BLaER1 treated with 17β-estradiol and CSF1 and Interleukin-3, amounts not matched to agents 10 nM and 100 nM (cell line): ENCODE results near the gene FCHO2.

ENCODE experiments used
- H3K27ac ChIP-seq, 11 experiments: shearing (Covaris generic); formaldehyde crosslinking; 2 replicates each; pipeline ENCODE4 v1.8.1; 2022
- H3K27me3 ChIP-seq, 11 experiments: shearing (Covaris generic); formaldehyde crosslinking; 2 replicates each; pipeline ENCODE4 v1.8.1; 2022
- H3K36me3 ChIP-seq, 11 experiments: shearing (Covaris generic); formaldehyde crosslinking; 2 replicates each; pipeline ENCODE4 v1.8.1; 2022
- H3K4me1 ChIP-seq, 10 experiments: shearing (Covaris generic); formaldehyde crosslinking; 2 replicates each; pipeline ENCODE4 v1.8.1; 2022
- H3K4me2 ChIP-seq, 11 experiments: shearing (Covaris generic); formaldehyde crosslinking; 2 replicates each; pipeline ENCODE4 v1.8.1; 2022
- H3K4me3 ChIP-seq, 10 experiments: shearing (Covaris generic); formaldehyde crosslinking; 2 replicates each; pipeline ENCODE4 v1.8.1; 2022
- H3K9ac ChIP-seq, 11 experiments: shearing (Covaris generic); formaldehyde crosslinking; 2 replicates each; pipeline ENCODE4 v1.8.1; 2022
- H3K9me3 ChIP-seq, 11 experiments: shearing (Covaris generic); formaldehyde crosslinking; replicated peaks in 1 of 11; 2 replicates each; pipeline ENCODE4 v1.8.1; 2022
- H4K20me1 ChIP-seq, 11 experiments: shearing (Covaris generic); formaldehyde crosslinking; 2 replicates each; pipeline ENCODE4 v1.8.1; 2022
- Cebpa-rat ChIP-seq, 11 experiments: shearing (Covaris generic); IDR thresholded peaks; 2 replicates each; pipeline ENCODE4 v1.8.1; 2022

Gene FCHO2

DNA sequence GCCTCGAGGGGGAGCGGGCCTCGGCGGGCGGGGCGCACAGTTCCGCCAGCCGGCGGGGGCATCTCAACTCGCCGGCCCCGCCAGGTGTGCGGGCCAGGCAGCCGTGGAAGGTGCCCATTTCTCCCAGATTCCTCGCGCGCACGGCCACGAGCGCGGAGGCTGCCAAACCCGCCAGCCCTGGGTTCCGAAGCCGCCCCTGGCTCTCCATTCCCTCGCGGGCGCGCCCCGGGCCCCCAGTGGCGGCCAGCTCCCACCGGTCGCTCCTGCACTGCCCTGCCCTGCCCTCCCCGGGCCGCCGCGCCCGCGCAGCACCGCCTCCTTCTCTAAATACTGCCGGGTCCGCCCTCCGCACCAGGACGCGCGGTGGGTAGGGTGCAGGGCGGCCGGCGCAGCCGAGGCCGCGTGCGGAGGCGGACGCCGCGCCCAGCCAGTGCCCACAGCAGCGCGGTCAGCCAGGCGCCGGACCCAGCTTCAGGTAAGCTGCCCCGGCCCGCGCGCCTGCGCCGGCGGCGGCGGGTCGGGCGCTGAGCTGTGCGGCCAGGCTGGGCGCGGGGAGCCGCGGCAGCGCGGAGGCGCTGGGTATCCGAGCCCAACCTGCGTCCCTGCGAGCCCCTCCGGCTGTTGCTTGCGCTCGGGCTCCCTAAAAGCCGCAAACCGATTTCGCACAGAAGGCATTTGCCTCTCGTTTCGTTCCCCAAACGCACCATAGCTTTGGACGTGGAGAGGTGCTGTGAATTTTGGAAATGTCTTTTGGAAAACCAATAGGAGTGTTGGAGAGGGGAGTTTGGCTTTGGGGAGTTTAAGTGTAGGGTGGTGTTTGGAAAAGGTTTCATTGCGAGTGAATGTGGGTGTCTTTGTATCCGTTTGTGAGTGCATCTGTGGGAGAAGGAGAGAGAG lies 164.6 kb downstream of the FCHO2 start, which contains the start of gene TMEM171:
TSS of gene TMEM171 (plus strand) at position 354 of the 897 bp plus-strand sequence. CDS start 2,799 bp downstream, outside the sequence.
- Histone ChIP-seq H3K36me3 (no peaks in the 10 kb centered on the region), H3K27ac (peak within 1 kb of the TSS in 3 of 11 experiments; percentile 10 to 84 (median 12); a peak in 6 of 22 replicates), H3K4me1 (peaks cover 17 to 92% (median 30%) of the 10 kb centered on the region in 10 experiments), H3K9ac (no peak within 1 kb of the TSS), H3K9me3 (peaks cover 7 to 22% (median 17%) of the 10 kb centered on the region in 11 experiments; a peak in 20 of 22 replicates), H3K27me3 (peaks cover 0 to 16% (median 8%) of the 10 kb centered on the region in 11 experiments; a peak in 13 of 22 replicates), H3K4me2 (peak within 1 kb of the TSS in 4 of 11 experiments; percentile 77 to 91 (median 82); a peak in 6 of 22 replicates), H4K20me1 (no peaks in the 10 kb centered on the region), H3K4me3 (no peak within 1 kb of the TSS)
- TF ChIP-seq Cebpa-rat (IDR thresholded peaks at IDR 0.05), result no peak

DNA sequence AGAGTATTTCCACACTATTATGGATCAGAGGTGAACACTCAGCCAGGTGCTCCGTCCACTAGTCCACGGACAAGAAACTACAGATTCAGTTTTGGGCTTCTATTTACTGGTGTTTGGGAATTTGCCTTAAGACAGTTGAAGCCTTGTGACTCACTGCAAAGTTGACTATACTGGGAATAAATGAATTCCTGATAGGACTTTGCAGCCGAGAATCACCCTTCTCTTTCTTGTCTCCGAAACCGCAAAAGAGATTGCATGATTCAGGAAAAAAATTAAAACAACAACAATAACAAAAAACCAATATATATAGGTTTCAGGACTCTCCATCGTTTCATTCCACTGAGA lies 165.2 kb downstream of the FCHO2 start:
- no peak overlapping the region for H3K9ac ChIP-seq
- H3K4me3 ChIP-seq, result no peak overlapping the region
- H3K4me2 ChIP-seq, result peak overlapping the region in 3 of 11 experiments; percentile 35 to 91 (median 77); a peak in 6 of 22 replicates
- H3K9me3 ChIP-seq, result peaks cover 7 to 22% (median 17%) of the 10 kb centered on the region in 11 experiments; a peak in 20 of 22 replicates
- H3K27ac ChIP-seq, result no peak overlapping the region; a peak in 1 of 22 replicates
- peaks cover 17 to 99% (median 30%) of the 10 kb centered on the region in 10 experiments for H3K4me1 ChIP-seq
- H3K36me3 ChIP-seq, result no peaks in the 10 kb centered on the region
- peaks cover 0 to 10% (median 3%) of the 10 kb centered on the region in 11 experiments; a peak in 7 of 22 replicates for H3K27me3 ChIP-seq
- H4K20me1 ChIP-seq, result no peaks in the 10 kb centered on the region
- no peak for TF ChIP-seq Cebpa-rat (IDR thresholded peaks at IDR 0.05)

DNA sequence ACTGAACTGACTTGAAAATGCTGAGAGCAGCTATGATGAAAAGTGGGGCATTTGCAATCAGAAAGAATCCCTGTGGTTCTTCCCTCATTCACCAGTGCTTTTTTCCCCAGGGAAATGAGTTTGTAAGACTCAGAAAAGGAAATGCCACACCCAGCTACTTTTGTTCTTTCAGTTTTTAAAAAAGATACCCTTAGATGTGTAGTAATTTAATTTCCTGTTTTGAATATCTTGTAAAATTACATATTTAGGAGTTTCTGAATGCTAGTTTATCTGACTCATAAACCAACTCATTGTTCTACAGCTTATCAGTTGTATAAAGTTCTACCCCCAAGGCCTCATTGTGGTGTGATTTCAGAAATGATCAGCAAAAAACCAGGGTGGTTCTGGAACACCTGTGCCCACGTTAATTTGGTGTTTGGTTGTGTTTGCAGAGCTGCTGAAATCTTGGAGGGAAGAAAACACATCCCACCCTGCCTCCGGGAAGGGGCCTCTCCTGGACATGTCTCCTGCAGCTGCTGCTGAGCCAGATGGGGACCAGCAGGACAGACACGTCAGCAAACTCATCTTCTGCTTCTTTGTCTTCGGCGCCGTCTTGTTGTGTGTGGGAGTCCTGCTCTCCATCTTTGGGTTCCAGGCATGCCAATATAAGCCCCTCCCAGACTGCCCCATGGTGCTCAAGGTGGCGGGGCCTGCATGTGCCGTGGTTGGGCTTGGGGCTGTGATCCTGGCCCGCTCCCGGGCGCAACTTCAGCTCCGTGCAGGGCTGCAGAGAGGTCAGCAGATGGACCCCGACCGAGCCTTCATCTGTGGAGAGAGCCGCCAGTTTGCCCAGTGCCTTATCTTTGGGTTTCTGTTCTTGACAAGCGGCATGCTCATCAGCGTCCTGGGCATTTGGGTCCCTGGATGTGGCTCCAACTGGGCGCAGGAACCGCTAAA lies 167.3 kb downstream of the FCHO2 start:
- TF ChIP-seq Cebpa-rat (IDR thresholded peaks at IDR 0.05), result peak in 4 of 11 experiments; percentile 37 to 60 (median 54); a peak in 5 of 22 replicates
- Histone ChIP-seq H3K27me3 (no peaks in the 10 kb centered on the region), H3K4me1 (peaks cover 17 to 99% (median 30%) of the 10 kb centered on the region in 10 experiments), H3K9ac (peak overlapping the region in 9 of 11 experiments; percentile 23 to 68 (median 58); a peak in 15 of 22 replicates), H4K20me1 (no peaks in the 10 kb centered on the region), H3K4me2 (peak overlapping the region; percentile 62 to 91 (median 77)), H3K27ac (peak overlapping the region in 10 of 11 experiments; percentile 66 to 86 (median 81); a peak in 20 of 22 replicates), H3K9me3 (peaks cover 0 to 21% (median 17%) of the 10 kb centered on the region in 11 experiments; a peak in 19 of 22 replicates), H3K4me3 (no peak overlapping the region), H3K36me3 (no peaks in the 10 kb centered on the region)

DNA sequence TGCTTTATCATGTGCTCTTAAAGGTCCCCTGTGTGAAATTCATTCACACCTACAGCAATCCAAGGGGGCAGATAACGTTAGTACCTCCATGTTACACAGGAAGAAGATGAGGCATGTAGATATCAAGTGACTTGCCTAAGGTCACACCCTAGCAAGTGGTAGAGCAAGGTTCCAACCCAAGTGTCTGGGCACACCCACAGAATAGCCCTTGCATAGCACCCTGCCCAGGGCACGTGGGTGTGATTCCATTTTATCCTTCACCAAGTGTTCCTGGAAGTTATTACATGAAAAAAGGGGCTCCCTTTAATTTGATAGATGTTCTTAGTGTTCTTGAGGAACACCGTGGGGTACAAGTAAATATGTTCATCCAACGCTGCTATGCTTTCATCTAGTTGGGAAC lies 169.4 kb downstream of the FCHO2 start:
- no peaks in the 10 kb centered on the region; a peak in 1 of 22 replicates for H3K36me3 ChIP-seq
- peak overlapping the region in 2 of 11 experiments; percentile 16 to 80; a peak in 1 of 22 replicates for H3K27ac ChIP-seq
- H4K20me1 ChIP-seq, result no peaks in the 10 kb centered on the region
- peaks cover 0 to 16% (median 7%) of the 10 kb centered on the region in 11 experiments; a peak in 19 of 22 replicates for H3K9me3 ChIP-seq
- TF ChIP-seq Cebpa-rat (IDR thresholded peaks at IDR 0.05), result no peak
- no peak overlapping the region for H3K9ac ChIP-seq
- peak overlapping the region in 3 of 11 experiments; percentile 77 to 91 (median 88); a peak in 6 of 22 replicates for H3K4me2 ChIP-seq
- H3K27me3 ChIP-seq, result no peaks in the 10 kb centered on the region
- peaks cover 17 to 77% (median 30%) of the 10 kb centered on the region in 10 experiments for H3K4me1 ChIP-seq
- H3K4me3 ChIP-seq, result no peak overlapping the region

DNA sequence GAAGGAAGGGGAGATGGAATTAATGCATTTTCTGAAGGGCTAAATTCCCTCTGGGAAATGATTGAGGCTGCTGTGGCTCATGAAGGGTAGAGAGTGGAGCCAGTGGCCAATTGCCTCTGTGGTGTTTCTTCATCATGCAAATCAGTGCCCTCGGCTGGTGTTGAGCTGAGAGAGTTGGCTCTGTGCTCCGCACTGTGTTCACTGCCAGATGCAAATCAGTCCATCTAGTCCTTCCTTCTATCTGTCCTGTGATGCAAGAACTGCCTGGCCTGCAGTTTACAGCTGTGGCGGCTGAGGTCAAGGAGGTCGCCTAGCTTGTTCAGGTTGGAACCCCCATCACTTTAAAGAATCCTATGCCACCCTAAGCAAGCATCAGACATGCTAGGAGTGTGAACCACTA lies 170.5 kb downstream of the FCHO2 start:
- Histone ChIP-seq H3K36me3 (no peaks in the 10 kb centered on the region; a peak in 1 of 22 replicates), H3K9ac (peak overlapping the region in 1 of 11 experiments; percentile 2; a peak in 1 of 22 replicates), H3K4me3 (no peak overlapping the region), H3K4me2 (peak overlapping the region in 4 of 11 experiments; percentile 13 to 91 (median 82); a peak in 7 of 22 replicates), H3K27ac (peak overlapping the region in 2 of 11 experiments; percentile 32 to 43; a peak in 2 of 22 replicates), H4K20me1 (no peaks in the 10 kb centered on the region), H3K9me3 (peaks cover 0 to 10% (median 0%) of the 10 kb centered on the region in 11 experiments; a peak in 2 of 22 replicates), H3K27me3 (peaks cover 0 to 4% (median 0%) of the 10 kb centered on the region in 11 experiments; a peak in 1 of 22 replicates), H3K4me1 (peaks cover 17 to 66% (median 30%) of the 10 kb centered on the region in 10 experiments)
- TF ChIP-seq Cebpa-rat (IDR thresholded peaks at IDR 0.05), result no peak

DNA sequence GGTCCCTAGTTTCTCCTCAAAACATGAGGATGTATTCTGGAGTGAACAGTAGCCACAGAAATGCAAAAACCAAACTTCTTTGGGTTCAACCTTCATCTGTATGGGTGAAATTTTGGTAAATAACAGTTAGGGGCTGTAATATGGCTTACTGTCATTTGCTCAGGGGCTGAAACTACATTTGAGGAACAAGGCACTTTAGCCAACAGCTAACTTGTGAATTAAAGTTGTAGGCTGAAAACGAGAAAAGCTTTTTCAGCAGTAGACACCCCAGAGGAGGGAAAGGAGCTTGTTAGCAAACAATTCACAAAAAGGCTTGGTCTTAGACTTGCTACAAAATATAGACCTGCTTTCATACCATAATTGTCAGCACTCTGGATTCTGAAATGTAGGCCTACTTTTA lies 171.1 kb downstream of the FCHO2 start:
- no peak for TF ChIP-seq Cebpa-rat (IDR thresholded peaks at IDR 0.05)
- Histone ChIP-seq H3K4me3 (no peak overlapping the region), H3K27me3 (peaks cover 0 to 4% (median 0%) of the 10 kb centered on the region in 11 experiments; a peak in 2 of 22 replicates), H3K27ac (peak overlapping the region in 2 of 11 experiments; percentile 32 to 43; a peak in 3 of 22 replicates), H3K36me3 (no peaks in the 10 kb centered on the region; a peak in 1 of 22 replicates), H3K9me3 (peaks cover 0 to 10% (median 0%) of the 10 kb centered on the region in 11 experiments; a peak in 2 of 22 replicates), H3K4me1 (peaks cover 17 to 61% (median 25%) of the 10 kb centered on the region in 10 experiments), H3K4me2 (peak overlapping the region in 3 of 11 experiments; percentile 77 to 91 (median 88); a peak in 6 of 22 replicates), H4K20me1 (no peaks in the 10 kb centered on the region), H3K9ac (peak overlapping the region in 1 of 11 experiments; percentile 2; a peak in 1 of 22 replicates)

DNA sequence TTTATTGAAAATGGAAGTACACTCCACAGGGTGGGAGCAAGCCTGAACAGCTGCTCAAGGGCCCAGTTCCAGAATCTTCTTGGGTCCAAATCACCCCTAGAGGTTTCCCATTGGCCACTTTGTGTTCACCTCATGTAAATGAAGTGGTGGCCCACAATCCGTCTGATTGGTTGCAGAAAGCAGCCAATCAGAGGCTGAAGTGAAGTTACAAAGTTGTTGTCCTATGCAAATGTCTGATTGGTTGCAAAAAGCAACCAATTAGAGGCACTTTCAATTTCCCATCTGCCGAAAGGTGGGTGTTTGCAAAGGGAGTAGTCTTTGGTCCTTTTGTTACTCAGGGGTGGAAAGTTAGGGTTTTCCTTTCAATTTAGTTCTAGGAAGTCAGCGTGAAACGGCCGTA lies 173.3 kb downstream of the FCHO2 start:
- H3K4me1 ChIP-seq, result peaks cover 0 to 39% (median 3%) of the 10 kb centered on the region in 10 experiments; a peak in 9 of 20 replicates
- peaks cover 0 to 8% (median 0%) of the 10 kb centered on the region in 11 experiments; a peak in 2 of 22 replicates for H3K27me3 ChIP-seq
- H3K4me2 ChIP-seq, result no peak overlapping the region
- H3K4me3 ChIP-seq, result no peak overlapping the region
- no peaks in the 10 kb centered on the region for H4K20me1 ChIP-seq
- H3K9ac ChIP-seq, result no peak overlapping the region
- H3K9me3 ChIP-seq, result peaks cover 0 to 10% (median 0%) of the 10 kb centered on the region in 11 experiments; a peak in 2 of 22 replicates
- TF ChIP-seq Cebpa-rat (IDR thresholded peaks at IDR 0.05), result no peak
- H3K36me3 ChIP-seq, result no peaks in the 10 kb centered on the region; a peak in 1 of 22 replicates
- no peak overlapping the region for H3K27ac ChIP-seq
